ENCODE data around the gene POLR3E. TPM values are rescaled to one million over a fixed set of nuclear protein-coding genes. Genes with fewer than 3 reads are reported as not detected.

POLR3E gene
- total and polyA plus RNA-seq, 2 experiments from 2014 or later: 14.0 to 20.8 TPM

DNA sequence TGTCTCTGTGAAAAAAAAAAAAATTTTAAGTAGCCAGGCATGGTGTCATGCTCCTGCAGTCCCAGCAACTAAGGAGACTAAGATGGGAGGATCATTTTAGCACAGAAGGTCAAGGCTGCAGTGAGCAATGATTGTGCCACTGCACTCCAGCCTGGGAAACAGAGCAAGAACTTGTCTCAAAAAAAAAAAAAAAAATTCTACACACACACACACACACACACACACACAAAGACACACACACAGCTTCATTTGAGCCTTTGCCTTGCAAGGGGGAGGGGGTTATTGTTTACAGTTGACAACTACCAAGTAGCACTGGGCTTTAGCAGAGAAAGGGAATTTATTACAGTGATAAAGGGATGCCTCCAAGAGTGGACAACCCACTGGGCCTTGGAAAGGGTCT lies 4.9 kb upstream of the POLR3E start:
- 0 out of 2 replicates have a peak, but pooled peaks cover 1% of the 10 kb centered on the region for H3K36me3 ChIP-seq (ENCODE audit: low read depth)
- no peaks in the 10 kb centered on the region for H4K20me1 ChIP-seq (ENCODE audit: insufficient read depth)
- H3K4me2 ChIP-seq (ENCODE audit: unreplicated experiment): no peak overlapping the region
- H3K4me1 ChIP-seq (ENCODE audit: insufficient read depth): no peaks in the 10 kb centered on the region; the same call in 1 of the 2 replicates
- H3K9ac ChIP-seq: no peak overlapping the region
- H3K27me3 ChIP-seq (replicated peaks; ENCODE audit: insufficient read depth): no peaks in the 10 kb centered on the region
- DNase-seq: no peak
- no peak overlapping the region for H2AFZ ChIP-seq
- in situ Hi-C loops (cut with MboI): no loop called here
- no peaks in the 10 kb centered on the region for H3K9me2 ChIP-seq (ENCODE audit: insufficient read depth)
- H3F3A ChIP-seq (ENCODE audit: insufficient read depth): 0 out of 2 replicates have a peak, but pooled peaks cover 6% of the 10 kb centered on the region
- TF ChIP-seq EZH2 (IDR thresholded peaks at IDR 0.05; ENCODE audit: insufficient read depth, poor library complexity, severe bottlenecking): no peak
- TF ChIP-seq EZH2phosphoT487 (IDR thresholded peaks at IDR 0.05; ENCODE audit: insufficient read depth, low read depth): no peak
- no peaks in the 10 kb centered on the region for H3K9me3 ChIP-seq (ENCODE audit: low read depth)
- no peak overlapping the region for H3K4me3 ChIP-seq
- H3K79me2 ChIP-seq (ENCODE audit: insufficient read depth): no peaks in the 10 kb centered on the region
- peak overlapping the region; percentile 39; the same call in 1 of the 2 replicates for H3K27ac ChIP-seq

DNA sequence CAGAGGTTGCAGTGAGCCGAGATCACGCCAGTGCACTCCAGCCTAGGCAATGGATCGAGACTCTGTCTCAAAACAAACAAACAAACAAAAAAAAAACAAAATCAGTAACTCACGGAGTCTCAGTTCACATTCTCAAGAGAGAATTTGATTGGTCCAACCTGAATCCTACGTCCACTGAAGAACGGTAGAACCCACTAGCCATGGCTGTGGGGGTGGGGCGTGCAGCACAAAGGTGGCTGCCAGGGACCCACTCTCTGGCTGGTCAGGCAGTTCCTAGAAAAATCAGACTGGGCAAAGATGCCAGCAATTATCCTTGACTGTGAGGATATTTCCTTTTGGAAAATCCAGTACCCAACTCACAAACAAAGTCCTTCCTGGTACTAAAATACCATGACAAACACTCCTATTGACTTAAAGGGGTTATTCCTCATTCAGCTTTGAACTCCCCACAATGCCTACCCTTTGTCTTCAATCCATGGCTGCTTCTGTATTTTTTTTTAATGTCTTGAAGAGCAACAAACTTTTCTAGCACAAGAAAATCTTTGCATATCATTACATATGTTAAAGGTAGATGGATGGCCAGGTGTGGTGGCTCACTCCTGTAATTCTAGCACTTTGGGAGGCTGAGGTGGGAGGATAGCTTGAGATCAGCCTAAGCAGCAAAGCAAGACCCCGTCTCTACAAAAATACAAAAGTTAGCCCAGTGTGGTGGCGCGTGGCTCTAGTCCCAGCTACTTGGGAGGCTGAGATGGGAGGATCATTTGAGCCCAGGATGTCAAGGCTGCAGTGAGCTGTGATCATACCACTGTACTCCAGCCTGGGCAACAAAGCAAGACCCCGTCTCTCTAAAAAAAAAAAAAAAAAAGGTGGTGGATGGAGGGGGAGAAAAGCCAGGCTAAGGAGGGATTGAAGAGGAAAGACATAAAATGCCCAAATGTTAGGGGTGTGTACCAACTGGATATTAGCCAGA lies 3.8 kb upstream of the POLR3E start:
- in situ Hi-C loops (cut with MboI): no loop called here
- 90 to 91% methylated on average over 11 of the region's 11 CpGs for WGBS, 2 experiments (ENCODE audit: low coverage in 1 of 2, low lambda C conversion rate in 2 of 2, missing lambda C conversion rate in 2 of 2)
- Histone ChIP-seq H3K27me3 (replicated peaks; ENCODE audit: insufficient read depth) (no peaks in the 10 kb centered on the region), H4K20me1 (ENCODE audit: insufficient read depth) (no peaks in the 10 kb centered on the region), H3F3A (ENCODE audit: insufficient read depth) (peaks cover 11% of the 10 kb centered on the region; the same call in 1 of the 2 replicates), H2AFZ (no peak overlapping the region), H3K4me1 (ENCODE audit: insufficient read depth) (no peaks in the 10 kb centered on the region; the same call in 1 of the 2 replicates), H3K9me3 (ENCODE audit: low read depth) (no peaks in the 10 kb centered on the region), H3K27ac (no peak overlapping the region), H3K4me3 (no peak overlapping the region), H3K4me2 (ENCODE audit: unreplicated experiment) (no peak overlapping the region), H3K79me2 (ENCODE audit: insufficient read depth) (no peaks in the 10 kb centered on the region), H3K9me2 (ENCODE audit: insufficient read depth) (no peaks in the 10 kb centered on the region), H3K9ac (no peak overlapping the region), H3K36me3 (ENCODE audit: low read depth) (no peaks in the 10 kb centered on the region)
- TF ChIP-seq EZH2phosphoT487 (IDR thresholded peaks at IDR 0.05; ENCODE audit: insufficient read depth, low read depth): no peak
- TF ChIP-seq EZH2 (IDR thresholded peaks at IDR 0.05; ENCODE audit: insufficient read depth, poor library complexity, severe bottlenecking): no peak
- no peak for DNase-seq

DNA sequence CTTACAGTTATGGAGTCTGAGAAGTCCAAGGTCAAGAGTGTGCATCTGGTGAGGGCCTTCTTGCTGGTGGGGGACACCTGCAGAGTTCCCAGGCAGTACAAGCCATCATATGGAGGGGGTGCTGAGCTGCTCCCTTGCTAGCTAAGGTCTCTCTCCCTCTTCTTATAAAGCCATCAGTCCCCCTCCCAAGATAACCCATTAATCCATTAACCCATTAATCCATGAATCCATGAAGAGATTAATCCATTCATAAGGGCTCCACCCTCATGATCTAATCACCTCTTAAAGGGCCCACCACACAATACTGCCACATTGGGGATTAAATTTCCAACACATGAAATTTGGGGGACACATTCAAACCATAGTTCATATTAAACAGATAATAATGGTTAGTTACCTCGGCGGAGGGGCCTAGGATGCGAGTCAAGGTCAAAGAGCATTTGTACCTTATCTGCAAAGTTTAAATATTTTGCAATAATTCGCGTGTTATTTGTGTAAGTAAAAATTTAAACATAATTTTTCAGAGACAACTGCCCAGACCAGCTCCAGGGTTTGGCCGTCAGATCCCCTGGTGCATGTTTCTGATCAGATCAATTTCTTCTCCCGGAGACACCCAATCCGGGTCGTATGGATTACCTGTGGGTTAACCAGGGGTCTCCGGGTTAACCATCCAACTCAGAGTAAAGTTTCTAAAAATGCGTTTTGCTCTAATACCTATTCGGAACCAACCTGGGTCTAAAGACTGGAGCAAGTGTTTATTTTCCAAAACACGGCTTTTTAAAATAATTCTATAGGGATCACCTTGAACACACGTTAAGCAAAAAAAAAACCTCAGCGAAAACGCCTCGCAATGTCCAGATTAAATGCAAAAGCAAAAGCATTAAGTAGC lies 740 bp upstream of the POLR3E start:
- Histone ChIP-seq H4K20me1 (ENCODE audit: insufficient read depth) (no peaks in the 10 kb centered on the region), H3K79me2 (ENCODE audit: insufficient read depth) (peaks cover 28% of the 10 kb centered on the region), H3K4me1 (ENCODE audit: insufficient read depth) (no peaks in the 10 kb centered on the region; the same call in 1 of the 2 replicates), H3K9me3 (ENCODE audit: low read depth) (no peaks in the 10 kb centered on the region), H3K9ac (peak overlapping the region; percentile 78), H3K27me3 (replicated peaks; ENCODE audit: insufficient read depth) (no peaks in the 10 kb centered on the region), H3K4me2 (ENCODE audit: unreplicated experiment) (peak overlapping the region; percentile 95), H3K27ac (no peak overlapping the region), H3F3A (ENCODE audit: insufficient read depth) (peaks cover 19% of the 10 kb centered on the region), H2AFZ (peak overlapping the region; percentile 96), H3K36me3 (ENCODE audit: low read depth) (no peaks in the 10 kb centered on the region), H3K9me2 (ENCODE audit: insufficient read depth) (no peaks in the 10 kb centered on the region), H3K4me3 (peak overlapping the region; percentile 88)
- no peak for TF ChIP-seq EZH2phosphoT487 (IDR thresholded peaks at IDR 0.05; ENCODE audit: insufficient read depth, low read depth)
- TF ChIP-seq EZH2 (IDR thresholded peaks at IDR 0.05; ENCODE audit: insufficient read depth, poor library complexity, severe bottlenecking): no peak
- peak; percentile 39 for DNase-seq
- WGBS, 2 experiments (ENCODE audit: low coverage in 1 of 2, low lambda C conversion rate in 2 of 2, missing lambda C conversion rate in 2 of 2): 5 to 6% methylated on average over 17 of the region's 17 CpGs
- in situ Hi-C loops (cut with MboI): loop anchor here (5.0 kb wide), 1 partner anchor 99 kb away; no protein-coding TSS in a partner anchor
